H1 (cell line): ENCODE results near the gene DSCAM. TPM values are rescaled to one million over a fixed set of nuclear protein-coding genes. Genes with fewer than 3 reads are reported as not detected.

Source experiments
- CTCF ChIA-PET: fragments of 300-600 bp; sonication (Branson Sonifier 250); formaldehyde crosslinking; loops from one replicate; lab custom pipeline; 2021; ENCODE audit not compliant: partially characterized antibody; lab: Charles Lee
- POLR2A ChIA-PET: fragments of 300-600 bp; sonication (Branson Sonifier 250); formaldehyde crosslinking; loops from one replicate; lab custom pipeline; 2021; ENCODE audit warnings: inconsistent platforms; ENCODE audit not compliant: partially characterized antibody; lab: Charles Lee
- DNase-seq, 2 experiments: peaks; one replicate each; pipeline versions ENCODE4 v3.0.0 to v3.0.0-alpha.2; 2010 to 2022; ENCODE audit warnings: low spot score in 2 of 2, low read depth in 1 of 2, mixed read lengths in 1 of 2
- FAIRE-seq: peaks from 2 replicates; lab custom pipeline; 2011; peaks lifted over from hg19 to GRCh38; lab: Jason Lieb, UNC
- H2AFZ ChIP-seq: 2 replicates; pipeline ENCODE4 v1.8.1; 2012; ENCODE audit warnings: low read length, inconsistent platforms
- H2AK5ac ChIP-seq: 2 replicates; pipeline ENCODE4 v1.6.1; 2013; ENCODE audit warnings: low read depth, low read length
- H2BK120ac ChIP-seq: replicated peaks from 2 replicates; pipeline ENCODE3; 2013; ENCODE audit warnings: low read depth, low read length, inconsistent platforms
- H2BK12ac ChIP-seq: 2 replicates; pipeline ENCODE4 v1.6.1; 2013; ENCODE audit warnings: low read depth, low read length
- H2BK15ac ChIP-seq: 2 replicates; pipeline ENCODE4 v1.6.1; 2013; ENCODE audit warnings: low read length
- H2BK20ac ChIP-seq: 2 replicates; pipeline ENCODE4 v1.6.1; 2013; ENCODE audit warnings: low read length
- H2BK5ac ChIP-seq: 2 replicates; pipeline ENCODE4 v1.6.1; 2013; ENCODE audit warnings: low read depth, low read length
- H3K14ac ChIP-seq: 2 replicates; pipeline ENCODE4 v1.6.1; 2013; ENCODE audit warnings: inconsistent platforms; ENCODE audit not compliant: insufficient read length
- H3K18ac ChIP-seq: 2 replicates; pipeline ENCODE4 v1.6.1; 2013; ENCODE audit warnings: low read length; ENCODE audit errors: extremely low read depth
- H3K23ac ChIP-seq: 2 replicates; pipeline ENCODE4 v1.6.1; 2013; ENCODE audit warnings: inconsistent platforms; ENCODE audit not compliant: insufficient read length
- H3K23me2 ChIP-seq: 2 replicates; pipeline ENCODE4 v1.6.1; 2013; ENCODE audit warnings: low read depth, low read length
- H3K27ac ChIP-seq: 2 replicates; pipeline ENCODE4 v1.6.1; 2011; ENCODE audit warnings: low read depth, low read length, inconsistent platforms
- H3K27me3 ChIP-seq, 4 experiments: replicated peaks in 1 of 4; 1 replicate in 1 of 4; 2 replicates in 3 of 4; pipeline versions ENCODE4 v1.6.1 to v1.8.1; 2011 to 2013; ENCODE audit warnings: low read length in 3 of 4, mild to moderate bottlenecking in 3 of 4, inconsistent platforms in 2 of 4, mixed read lengths in 2 of 4, moderate library complexity in 1 of 4; ENCODE audit not compliant: control insufficient read depth in 3 of 4, insufficient read depth in 3 of 4; ENCODE audit errors: extremely low read depth in 1 of 4
- H3K36me3 ChIP-seq, 4 experiments: 2 replicates each; pipeline versions ENCODE4 v1.6.1 to v1.8.1; 2011 to 2013; ENCODE audit warnings: mild to moderate bottlenecking in 4 of 4, low read length in 3 of 4, moderate library complexity in 2 of 4, control low read depth in 1 of 4, inconsistent platforms in 1 of 4; ENCODE audit not compliant: insufficient read depth in 4 of 4, control insufficient read depth in 2 of 4
- H3K4ac ChIP-seq: replicated peaks from 2 replicates; pipeline ENCODE3; 2013; ENCODE audit warnings: low read length, low read depth, mixed read lengths, inconsistent platforms; ENCODE audit not compliant: insufficient read length
- H3K4me1 ChIP-seq, 4 experiments: replicated peaks in 1 of 4; 1 replicate in 1 of 4; 2 replicates in 3 of 4; pipeline versions ENCODE4 v1.6.1 to v1.8.1; 2011 to 2013; ENCODE audit warnings: low read length in 3 of 4, inconsistent platforms in 2 of 4, mixed read lengths in 1 of 4; ENCODE audit not compliant: insufficient read depth in 4 of 4, control insufficient read depth in 3 of 4
- H3K4me2 ChIP-seq, 2 experiments: 2 replicates each; pipeline versions ENCODE4 v1.6.1 to v1.8.1; 2011 to 2013; ENCODE audit warnings: low read depth in 2 of 2, low read length in 2 of 2, control low read depth in 1 of 2, inconsistent platforms in 1 of 2, mild to moderate bottlenecking in 1 of 2; ENCODE audit not compliant: insufficient read depth in 1 of 2
- H3K4me3 ChIP-seq, 4 experiments: fragments of 200-600, 300-600 bp in 1 of 4; sonication (generic), shearing (Covaris generic), sonication (Bioruptor Twin) in 1 of 4; 2 replicates each; pipeline versions ENCODE4 v1.5.1 to v1.8.1; 2011 to 2016; ENCODE audit warnings: low read length in 4 of 4, low read depth in 3 of 4, control low read depth in 2 of 4, inconsistent platforms in 2 of 4, mild to moderate bottlenecking in 2 of 4, mixed read lengths in 1 of 4, moderate library complexity in 1 of 4; ENCODE audit not compliant: insufficient read depth in 2 of 4; ENCODE audit errors: extremely low read depth in 1 of 4
- H3K56ac ChIP-seq: replicated peaks from 2 replicates; pipeline ENCODE3; 2013; ENCODE audit warnings: low read depth, mild to moderate bottlenecking, mixed read lengths, low read length, inconsistent platforms; ENCODE audit not compliant: insufficient read length
- H3K79me1 ChIP-seq: 2 replicates; pipeline ENCODE4 v1.6.1; 2013; ENCODE audit warnings: low read depth, low read length, control low read depth
- H3K79me2 ChIP-seq, 2 experiments: 2 replicates each; pipeline versions ENCODE4 v1.6.1 to v1.8.1; 2012 to 2013; ENCODE audit warnings: low read length in 2 of 2, mild to moderate bottlenecking in 2 of 2, inconsistent platforms in 1 of 2; ENCODE audit not compliant: insufficient read depth in 2 of 2, control insufficient read depth in 1 of 2
- H3K9ac ChIP-seq, 4 experiments: replicated peaks in 1 of 4; 1 replicate in 1 of 4; 2 replicates in 3 of 4; pipeline versions ENCODE4 v1.6.1 to v1.8.1; 2011 to 2013; ENCODE audit warnings: low read depth in 3 of 4, low read length in 3 of 4, control low read depth in 2 of 4, mild to moderate bottlenecking in 2 of 4, moderate library complexity in 2 of 4, inconsistent platforms in 1 of 4; ENCODE audit errors: extremely low read depth in 1 of 4
- H3K9me3 ChIP-seq, 2 experiments: 2 replicates each; pipeline versions ENCODE4 v1.6.1 to v1.8.1; 2012 to 2013; ENCODE audit warnings: mild to moderate bottlenecking in 2 of 2, moderate library complexity in 2 of 2, control low read depth in 1 of 2, inconsistent platforms in 1 of 2, low read depth in 1 of 2, low read length in 1 of 2, mixed read lengths in 1 of 2; ENCODE audit not compliant: insufficient read depth in 2 of 2
- H4K20me1 ChIP-seq, 2 experiments: replicated peaks in 1 of 2; 2 replicates each; pipeline versions ENCODE3 to v1.8.1; 2011 to 2013; ENCODE audit warnings: inconsistent platforms in 2 of 2, low read length in 2 of 2, mild to moderate bottlenecking in 1 of 2; ENCODE audit not compliant: insufficient read depth in 2 of 2, control insufficient read depth in 1 of 2
- H4K5ac ChIP-seq: 2 replicates; pipeline ENCODE4 v1.6.1; 2013; ENCODE audit warnings: low read length, low read depth, mixed read lengths, inconsistent platforms; ENCODE audit not compliant: insufficient read length
- H4K8ac ChIP-seq: 2 replicates; pipeline ENCODE4 v1.8.0; 2013; ENCODE audit warnings: mild to moderate bottlenecking, moderate library complexity, low read length, inconsistent platforms; ENCODE audit not compliant: insufficient read depth; ENCODE audit errors: extremely low read depth
- H4K91ac ChIP-seq: replicated peaks from 2 replicates; pipeline ENCODE3; 2013; ENCODE audit warnings: low read length, mixed read lengths, inconsistent platforms; ENCODE audit not compliant: insufficient read length
- CBX8 ChIP-seq: fragments of 300-800, 300-1000 bp; sonication (generic); IDR thresholded peaks from 2 replicates; pipeline ENCODE4 v1.7.1; 2016; ENCODE audit warnings: low read depth, low read length, borderline replicate concordance
- CHD1 ChIP-seq: IDR thresholded peaks from 2 replicates; pipeline ENCODE4 v1.6.1; 2012; ENCODE audit warnings: low read depth, low read length, improper control_type of control experiment
- CHD2 ChIP-seq: IDR thresholded peaks from 2 replicates; pipeline ENCODE4 v1.6.1; 2012; ENCODE audit warnings: low read length, improper control_type of control experiment
- CTBP2 ChIP-seq: IDR thresholded peaks from 2 replicates; pipeline ENCODE4 v1.7.0; 2011; ENCODE audit warnings: borderline replicate concordance, mild to moderate bottlenecking, moderate library complexity, mixed read lengths, low read length; ENCODE audit not compliant: insufficient read depth, insufficient read length
- EZH2 ChIP-seq: fragments of 200-600 bp; sonication (generic); IDR thresholded peaks from 2 replicates; pipeline ENCODE4 v1.7.1; 2012; ENCODE audit warnings: low read depth, mild to moderate bottlenecking, moderate library complexity, low read length, inconsistent platforms; ENCODE audit not compliant: severe bottlenecking
- GTF2F1 ChIP-seq: IDR thresholded peaks from 2 replicates; pipeline ENCODE4 v1.6.1; 2012; ENCODE audit warnings: low read depth, low read length, improper control_type of control experiment, borderline replicate concordance
- HDAC6 ChIP-seq: IDR thresholded peaks from one replicate; pipeline ENCODE4 v1.7.1; 2012; ENCODE audit warnings: low read depth, mild to moderate bottlenecking, inconsistent platforms, low read length, moderate library complexity
- MAFK ChIP-seq: IDR thresholded peaks from 2 replicates; pipeline ENCODE4 v1.6.1; 2012; ENCODE audit warnings: low read depth, mild to moderate bottlenecking, improper control_type of control experiment, low read length
- POU5F1 ChIP-seq: IDR thresholded peaks from 2 replicates; pipeline ENCODE4 v1.6.1; 2011; ENCODE audit warnings: low read depth, mild to moderate bottlenecking, low read length, moderate library complexity
- RFX5 ChIP-seq: IDR thresholded peaks from 2 replicates; pipeline ENCODE4 v1.6.1; 2011; ENCODE audit warnings: low read depth, low read length, improper control_type of control experiment, borderline replicate concordance
- SUZ12 ChIP-seq: fragments of 200-600 bp; sonication (generic); IDR thresholded peaks from 2 replicates; pipeline ENCODE4 v1.6.1; 2012; ENCODE audit warnings: mild to moderate bottlenecking, inconsistent platforms, low read length, moderate library complexity, mixed read lengths
- TEAD4 ChIP-seq: IDR thresholded peaks from 2 replicates; pipeline ENCODE4 v1.6.1; 2012; ENCODE audit warnings: low read depth, low read length, inconsistent platforms, mixed read lengths
- WGBS, 2 experiments: shearing (Covaris generic) in 1 of 2; methylation state at CpG; one replicate each; pipeline versions ENCODE4 v1.1.6 to v1.1.7; 2013 to 2015; ENCODE audit warnings: low lambda C conversion rate in 2 of 2, mixed read lengths in 2 of 2, inconsistent platforms in 1 of 2, low coverage in 1 of 2, missing lambda C conversion rate in 1 of 2; ENCODE audit not compliant: insufficient replicate concordance in 2 of 2, insufficient coverage in 1 of 2, insufficient read length in 1 of 2; ENCODE audit errors: extremely low coverage in 1 of 2, missing lambda C conversion rate in 1 of 2; 5-methylcytosine and 5-hydroxymethylcytosine counted together
- polyA plus RNA-seq, 7 experiments: library from polyadenylated mRNA; depleted of rRNA in 3 of 7; stranded (reverse) in 5 of 7; unstranded in 2 of 7; fragments of >200 nt in 5 of 7; fragments of 200-250 nt in 2 of 7; gene quantifications; 1 replicate in 5 of 7; 2 replicates in 1 of 7; 4 replicates in 1 of 7; pipeline versions ENCODE4 v1.2.1 to v1.2.3, GENCODE V29; 2011 to 2013; ENCODE audit warnings: missing spikeins in 2 of 7, mixed read lengths in 2 of 7
- total RNA-seq: library from RNA; stranded (reverse); fragmentation: NEBNext Ultra II Directional; extraction: Animal tissue kit (Norgen Biotek cat#: 25700); gene quantifications from 2 replicates; pipeline ENCODE4 v1.2.1, GENCODE V29; 2021
- TF ChIP-seq, protein P1 (sequence below): IDR thresholded peaks from 2 replicates; pipeline ENCODE4 v1.6.1; 2011; ENCODE audit warnings: low read length, improper control_type of control experiment

Gene DSCAM
- total and polyA plus RNA-seq, 2 of the 8 experiments (the other 6 are each of a cell fraction or from before 2014, with no cell fraction given), result 0.02 to 0.15 TPM

DNA sequence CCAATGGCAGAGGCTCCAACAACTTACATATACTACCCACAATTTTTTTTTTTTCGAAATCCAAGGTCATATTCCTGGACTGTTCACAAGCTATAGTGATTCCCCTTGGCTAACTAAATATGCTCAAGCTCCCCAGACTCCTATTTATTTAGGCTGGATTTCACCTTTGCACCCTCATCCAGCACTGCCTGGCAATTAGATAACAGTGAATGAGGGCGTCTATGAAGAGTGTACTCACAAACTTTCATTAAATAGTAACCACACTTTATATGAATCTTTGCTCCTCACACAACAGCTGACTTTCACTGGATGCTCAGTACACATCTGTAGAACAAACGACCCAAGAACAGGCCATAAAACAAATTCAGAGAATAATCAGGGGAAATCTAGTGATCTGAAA, 51.6 kb downstream of the DSCAM start:
- Histone ChIP-seq H3K27ac (no peak overlapping the region), H3K9ac (no peak overlapping the region), H4K20me1 (no peaks in the 10 kb centered on the region)

More for the DNA sequence above, 51.6 kb downstream of the DSCAM start:
- H4K91ac ChIP-seq, result no peak overlapping the region
- no peak overlapping the region for H2BK15ac ChIP-seq
- H2BK5ac ChIP-seq, result no peak overlapping the region
- H3K4me3 ChIP-seq, result no peak overlapping the region
- no peak overlapping the region for H2BK20ac ChIP-seq
- H3K23me2 ChIP-seq, result no peaks in the 10 kb centered on the region
- H3K79me1 ChIP-seq, result no peaks in the 10 kb centered on the region
- no peak overlapping the region for H2BK12ac ChIP-seq
- WGBS, 2 experiments, result 92% methylated on average over 3 of the region's 3 CpGs; no CpG with 5 or more reads in 1 of the 2 experiments
- TF ChIP-seq, protein P1, sequence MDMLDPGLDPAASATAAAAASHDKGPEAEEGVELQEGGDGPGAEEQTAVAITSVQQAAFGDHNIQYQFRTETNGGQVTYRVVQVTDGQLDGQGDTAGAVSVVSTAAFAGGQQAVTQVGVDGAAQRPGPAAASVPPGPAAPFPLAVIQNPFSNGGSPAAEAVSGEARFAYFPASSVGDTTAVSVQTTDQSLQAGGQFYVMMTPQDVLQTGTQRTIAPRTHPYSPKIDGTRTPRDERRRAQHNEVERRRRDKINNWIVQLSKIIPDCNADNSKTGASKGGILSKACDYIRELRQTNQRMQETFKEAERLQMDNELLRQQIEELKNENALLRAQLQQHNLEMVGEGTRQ, result no peak
- TF ChIP-seq EZH2 (no peak), CTBP2 (no peak), GTF2F1 (no peak), TEAD4 (no peak), POU5F1 (no peak), SUZ12 (no peak), RFX5 (no peak), CBX8 (no peak), HDAC6 (no peak), CHD1 (no peak), CHD2 (no peak), MAFK (no peak)
- H3K14ac ChIP-seq, result no peak overlapping the region
- H2BK120ac ChIP-seq, result no peak overlapping the region
- POLR2A ChIA-PET, result no interaction called here
- H3K23ac ChIP-seq, result no peak overlapping the region
- H3K36me3 ChIP-seq, result no peaks in the 10 kb centered on the region
- no peak overlapping the region for H4K5ac ChIP-seq
- no peaks in the 10 kb centered on the region for H3K4me1 ChIP-seq
- H2AFZ ChIP-seq, result no peak overlapping the region
- H3K27me3 ChIP-seq, result no peaks in the 10 kb centered on the region
- H3K9me3 ChIP-seq, result peaks cover 7 to 11% of the 10 kb centered on the region in 2 experiments
- CTCF ChIA-PET, result interaction anchor here (1.1 kb wide), 1 partner anchor 172 kb away, joined by 4 read pairs; no protein-coding TSS in a partner anchor
- H3K4ac ChIP-seq, result no peak overlapping the region
- FAIRE-seq (no peak), DNase-seq (no peak)
- no peaks in the 10 kb centered on the region for H3K79me2 ChIP-seq
- no peak overlapping the region for H2AK5ac ChIP-seq
- H3K56ac ChIP-seq, result no peak overlapping the region
- H3K4me2 ChIP-seq, result no peak overlapping the region
- no peak overlapping the region for H3K18ac ChIP-seq
- H4K8ac ChIP-seq, result no peak overlapping the region
